ENCODE results near the gene COL17A1.

COL17A1 gene

DNA sequence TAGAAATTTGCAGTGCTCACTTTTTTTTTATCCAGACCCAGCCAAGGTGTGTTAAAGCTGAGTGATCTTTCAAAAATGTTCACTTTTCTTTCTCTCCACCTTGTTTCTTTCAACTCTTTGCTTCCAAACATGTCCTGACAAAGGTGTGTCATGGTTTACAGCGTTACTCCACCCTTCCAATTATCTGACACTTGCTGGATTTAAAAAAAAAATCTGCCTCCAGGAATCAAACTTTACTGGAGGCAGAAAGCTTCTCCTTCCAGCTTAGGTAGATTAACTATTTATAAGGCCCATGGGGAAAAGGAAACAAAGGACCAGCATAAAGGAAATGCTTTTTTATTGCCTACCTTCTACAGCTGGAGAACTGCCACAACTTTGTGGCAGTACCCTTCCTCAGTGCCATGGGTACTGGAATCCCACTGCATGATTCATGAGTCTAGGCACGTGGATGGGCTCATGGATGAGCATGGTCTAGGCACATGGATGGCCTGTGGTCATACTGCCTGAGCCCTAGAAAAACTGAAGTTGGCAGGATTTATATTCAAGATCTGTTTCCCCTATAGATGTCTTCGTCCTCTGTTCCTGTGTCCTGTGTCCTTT, at the start of gene COL17A1:
Gene COL17A1, minus strand, starts transcription at position 80 of the 600 bp plus-strand sequence. CDS start 5,207 bp downstream, outside the sequence.
- no peak for DNase-seq

- DNase-seq: no peak
Observed at GRCh38 chr10:104130041-104130440, 44.4 kb upstream of the COL17A1 start.

DNA sequence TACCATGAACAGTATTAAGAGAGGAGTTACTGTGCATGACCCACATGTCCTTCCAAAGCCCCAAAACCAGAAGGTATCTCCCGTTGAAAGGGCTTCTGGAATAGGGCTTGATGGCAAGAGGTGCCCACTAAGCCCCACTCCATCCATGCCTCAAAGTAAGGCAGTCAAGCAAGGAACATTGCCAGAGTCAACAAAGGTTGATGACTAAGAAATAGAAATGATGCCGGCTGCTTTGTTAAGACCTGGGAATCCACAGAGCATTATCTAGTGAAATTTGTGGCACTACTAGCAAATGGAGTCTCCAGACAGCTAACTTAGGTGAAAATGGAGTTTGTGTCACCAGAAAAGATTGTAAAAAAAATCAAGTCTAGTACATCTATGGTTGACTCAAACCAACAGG, 42.5 kb upstream of the COL17A1 start:
- DNase-seq: no peak

DNA sequence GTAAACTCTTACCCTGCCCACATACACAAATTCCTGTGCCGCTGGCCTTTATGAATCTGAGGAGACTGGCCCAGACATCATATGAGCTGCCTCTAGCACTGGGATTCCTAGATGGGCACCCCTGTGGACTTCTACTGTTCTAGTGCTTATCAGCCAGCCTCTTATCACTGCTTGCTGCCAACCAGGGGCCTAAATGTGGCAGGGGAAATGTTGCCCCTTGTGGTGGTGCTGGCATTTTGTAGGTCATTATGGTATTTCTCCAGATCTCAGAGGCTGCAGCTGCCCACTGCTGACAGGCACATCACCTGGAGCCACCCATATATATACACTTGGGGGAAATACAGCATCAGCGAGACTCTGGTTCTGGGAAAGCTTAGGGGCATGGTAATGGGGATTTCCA, 41.7 kb upstream of the COL17A1 start:
- DNase-seq: peak in 1 of 2 experiments; percentile 35

DNA sequence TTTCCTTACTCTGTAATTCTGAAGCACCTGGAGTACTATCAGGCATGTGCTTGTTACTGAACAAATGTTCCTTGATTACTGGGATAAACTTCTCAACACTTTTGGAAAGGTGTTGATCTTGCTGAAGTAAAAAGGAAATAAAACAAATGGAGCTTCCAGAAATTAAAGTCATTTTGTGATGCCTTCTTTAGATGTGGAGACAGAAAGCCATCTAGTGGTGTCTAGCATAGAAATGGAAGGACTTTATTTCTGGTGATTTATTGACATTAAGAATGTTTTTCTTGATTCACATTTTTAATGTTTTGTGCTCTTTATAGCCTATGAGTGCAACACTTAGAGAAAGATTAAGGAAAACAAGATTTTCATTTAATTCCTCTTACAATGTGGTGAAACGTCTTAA, 37.7 kb upstream of the COL17A1 start:
- DNase-seq: no peak

DNA sequence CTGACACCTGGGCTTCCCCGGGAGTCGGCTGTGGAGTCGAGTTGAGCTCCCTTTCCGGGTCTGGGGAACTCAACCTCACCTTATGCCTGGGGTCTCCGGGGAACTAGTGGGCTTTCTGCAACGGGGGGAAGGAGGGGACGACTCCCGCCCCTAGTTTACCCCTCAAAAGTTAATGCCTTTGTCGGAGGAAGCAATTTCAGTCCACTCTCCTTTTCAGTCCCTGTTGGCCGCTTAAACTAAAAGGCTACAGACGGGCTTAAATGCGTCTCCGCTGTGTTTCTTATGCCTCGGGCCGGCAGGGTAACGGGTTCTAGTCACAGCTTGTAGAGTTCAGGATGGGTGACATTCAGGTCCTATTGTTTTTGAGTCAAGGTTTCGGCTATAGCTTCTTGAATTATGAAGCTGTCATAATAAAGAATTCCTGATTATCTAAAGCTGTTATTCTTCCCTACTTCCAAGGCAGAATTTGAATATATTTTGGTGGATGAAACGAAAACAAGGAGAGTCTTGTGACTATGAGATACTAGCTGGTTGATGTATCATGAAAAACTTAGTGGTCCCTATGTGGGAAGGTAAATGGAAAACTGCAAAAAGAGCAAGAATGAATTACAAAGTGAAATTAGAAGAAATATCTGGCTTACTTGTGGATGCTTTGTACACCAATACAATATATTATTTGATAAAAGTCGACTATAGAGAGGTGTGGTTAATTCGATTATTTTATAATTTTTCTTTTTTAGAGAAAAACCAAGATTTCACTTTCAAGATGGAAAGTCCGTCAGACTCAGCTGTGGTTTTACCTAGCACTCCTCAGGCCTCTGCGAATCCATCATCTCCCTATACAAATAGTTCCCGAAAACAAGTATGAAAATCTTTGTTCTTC, 36.8 kb upstream of the COL17A1 start:
- peak in 1 of 2 experiments; percentile 52 for DNase-seq

DNA sequence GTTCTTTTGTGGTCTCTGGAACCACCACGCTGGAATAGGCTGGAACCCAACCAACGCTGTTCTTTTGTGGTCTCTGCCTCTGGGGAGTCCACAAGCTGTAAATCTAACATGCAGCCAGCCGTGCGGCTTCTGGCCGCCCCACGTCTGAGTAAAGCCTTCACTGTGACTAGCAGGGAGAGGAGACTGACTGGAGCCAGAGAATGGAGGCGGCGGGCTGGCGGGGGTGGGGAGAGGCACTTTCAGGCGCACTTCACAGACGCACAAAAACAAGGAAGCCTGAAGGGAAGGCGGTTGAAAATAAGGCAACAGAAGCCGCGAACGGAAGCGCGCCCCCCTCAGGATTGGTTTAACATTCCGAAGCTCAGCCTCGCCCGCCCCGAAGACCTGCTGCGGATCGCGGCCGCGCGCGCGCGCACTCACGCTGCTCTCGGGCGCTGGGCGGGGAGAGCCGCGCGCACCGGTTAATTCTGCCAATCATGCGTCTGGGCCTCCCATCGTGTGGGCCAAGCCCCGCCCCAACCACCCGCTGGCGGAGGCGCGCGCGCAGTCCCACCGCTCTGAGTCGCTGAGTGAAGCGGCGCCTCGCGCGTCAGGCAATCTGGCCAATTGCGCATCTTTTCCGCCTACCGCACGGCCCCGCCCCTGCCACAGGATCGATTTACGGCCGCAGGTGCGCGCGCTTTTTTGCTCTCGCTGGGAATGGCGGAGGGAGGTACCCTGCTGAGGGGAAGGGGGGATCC, 36.0 kb upstream of the COL17A1 start, which contains the start of gene SFR1:
Gene SFR1, plus strand, starts transcription at position 687 of the 740 bp plus-strand sequence. Its CDS starts 13 bp downstream, at position 700.
- peak; percentile 94 to 97 for DNase-seq

DNA sequence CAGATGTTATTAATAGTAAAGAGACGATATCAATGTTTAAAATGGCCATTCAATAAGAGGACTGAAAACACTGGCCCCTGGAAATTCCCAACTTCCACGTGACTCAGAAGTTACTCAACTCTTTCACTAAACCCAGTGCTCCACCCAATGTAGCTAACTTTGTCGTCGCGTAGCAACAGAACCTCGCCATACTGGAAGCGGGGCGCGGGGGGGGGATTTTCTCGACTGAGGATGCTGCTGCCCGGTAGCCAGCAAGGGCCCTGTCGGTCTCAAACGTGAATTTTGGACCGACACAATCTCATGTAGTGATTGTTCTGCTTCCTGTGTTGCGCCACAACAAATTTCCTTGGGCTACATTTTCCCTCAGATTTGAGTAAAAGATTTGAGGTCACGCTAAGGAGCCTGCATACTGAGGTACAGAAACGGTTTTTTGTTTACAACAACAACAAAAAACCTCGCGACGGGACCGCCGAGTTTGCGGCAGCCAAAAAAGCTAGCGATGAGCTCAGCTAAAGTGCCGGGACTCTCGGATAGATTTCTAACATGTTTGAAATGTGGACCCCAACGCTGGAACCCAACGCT, 35.3 kb upstream of the COL17A1 start:
- peak; percentile 7 to 22 for DNase-seq

DNA sequence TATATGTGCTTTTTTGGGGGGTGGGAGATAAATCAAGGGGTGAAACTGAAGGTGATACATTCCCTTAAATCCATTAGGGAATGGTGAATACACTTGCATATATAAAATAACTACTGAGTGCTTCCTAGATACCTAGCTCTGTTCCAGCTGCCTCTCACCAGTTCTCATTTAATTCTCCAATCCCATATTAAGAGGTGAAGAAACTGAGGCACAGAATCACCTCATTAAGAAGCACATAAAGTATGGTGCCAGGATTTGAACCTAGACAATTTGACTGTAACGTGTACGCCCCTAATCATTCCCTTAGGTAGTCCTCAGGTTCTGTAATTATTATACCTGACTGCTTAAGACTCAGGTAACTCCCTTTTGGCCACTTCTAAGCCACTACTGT, 34.8 kb upstream of the COL17A1 start:
- no peak for DNase-seq

- DNase-seq: no peak
Observed at GRCh38 chr10:104119996-104120395, 34.3 kb upstream of the COL17A1 start.

DNA sequence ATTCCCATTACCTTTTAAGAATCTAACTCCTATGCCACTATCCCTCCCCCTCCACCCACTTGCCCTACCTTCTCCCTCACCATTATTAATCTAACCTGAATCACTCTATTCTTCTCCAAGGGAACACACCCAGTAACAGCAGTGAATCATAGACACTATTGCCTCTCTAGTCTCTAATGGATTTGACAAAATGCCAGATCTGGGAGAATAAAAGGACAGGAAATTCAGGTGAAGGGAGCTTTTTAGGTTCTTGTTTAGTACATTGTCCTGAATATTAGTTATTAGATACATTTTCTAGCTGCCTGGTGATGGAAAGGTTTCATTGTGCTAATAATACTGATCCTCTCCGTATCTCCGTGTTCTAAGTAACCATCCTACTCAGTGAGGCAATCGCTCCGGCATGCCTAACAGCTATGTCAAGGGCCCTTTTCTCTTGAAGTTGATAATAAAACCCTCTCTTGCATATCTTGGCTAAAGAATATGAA, 32.2 kb upstream of the COL17A1 start:
- peak; percentile 23 to 52 for DNase-seq

- no peak for DNase-seq
Observed at GRCh38 chr10:104113376-104113956, 27.8 kb upstream of the COL17A1 start.

- DNase-seq: no peak
Observed at GRCh38 chr10:104109908-104110662, 24.4 kb upstream of the COL17A1 start.

DNA sequence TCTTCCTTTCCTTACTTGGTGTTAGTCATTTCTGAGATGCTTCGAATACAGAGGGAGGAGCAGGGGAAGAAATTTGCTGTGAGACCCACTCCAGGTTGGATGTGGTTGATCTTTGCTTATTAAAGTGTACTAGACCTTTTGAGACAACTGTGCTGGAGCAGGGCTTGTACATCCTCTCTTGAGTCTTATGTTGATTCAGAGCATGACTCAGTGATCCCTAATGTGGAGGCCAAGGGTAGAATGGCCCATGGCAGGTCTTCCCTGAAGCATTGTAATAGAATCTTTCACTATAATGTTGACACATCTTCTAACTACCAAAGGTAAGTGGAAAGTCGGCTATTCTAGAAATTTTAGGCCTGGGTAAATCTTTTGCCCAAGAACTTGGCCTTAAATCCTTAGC, 19.2 kb upstream of the COL17A1 start:
- DNase-seq: no peak

DNA sequence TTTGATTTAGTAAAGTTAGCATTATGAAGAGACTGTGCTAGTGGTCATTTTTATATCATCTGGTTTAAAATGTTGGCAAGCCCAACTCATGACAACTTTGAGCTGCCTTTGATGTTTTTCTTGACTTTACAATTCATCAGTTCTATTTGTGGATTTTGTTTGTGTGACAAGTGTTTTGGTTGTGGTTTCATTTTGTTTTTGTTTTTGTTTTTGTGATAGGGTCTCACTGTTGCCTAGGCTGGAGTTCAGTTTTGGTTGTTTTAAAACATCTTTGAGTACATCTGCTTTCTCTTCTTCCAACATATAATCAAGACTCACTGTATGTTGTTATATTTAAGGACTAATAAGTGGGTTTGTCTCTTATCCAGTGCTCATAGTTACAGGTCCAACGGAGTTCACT, 18.7 kb upstream of the COL17A1 start:
- DNase-seq: no peak

DNA sequence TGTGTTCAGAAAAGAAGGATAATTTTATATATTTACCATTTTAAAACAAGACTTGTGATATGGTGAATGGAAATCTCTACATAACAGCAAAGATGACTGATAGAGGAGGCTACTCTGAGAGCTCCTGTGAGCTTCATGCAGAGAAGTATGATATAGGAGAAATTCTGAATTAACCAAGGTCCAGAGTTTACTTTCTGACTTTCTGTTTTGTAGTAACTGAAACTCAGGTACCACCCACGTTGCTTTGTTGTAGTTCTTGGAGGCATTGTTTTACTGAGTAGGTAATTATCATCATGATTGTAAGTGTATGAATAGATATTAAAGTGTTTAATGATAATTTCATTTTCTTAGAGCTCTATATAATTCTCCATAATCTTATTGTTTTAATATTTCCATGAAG, 18.3 kb upstream of the COL17A1 start:
- DNase-seq: no peak

- no peak for DNase-seq
Observed at GRCh38 chr10:104101902-104102301, 16.2 kb upstream of the COL17A1 start.

GRCh38 chr10:104100795-104101194, 15.1 kb upstream of the COL17A1 start:
- DNase-seq: no peak

GRCh38 chr10:104099941-104100340, 14.3 kb upstream of the COL17A1 start:
- DNase-seq: no peak

- DNase-seq: no peak
Observed at GRCh38 chr10:104099269-104099668, 13.6 kb upstream of the COL17A1 start.

DNA sequence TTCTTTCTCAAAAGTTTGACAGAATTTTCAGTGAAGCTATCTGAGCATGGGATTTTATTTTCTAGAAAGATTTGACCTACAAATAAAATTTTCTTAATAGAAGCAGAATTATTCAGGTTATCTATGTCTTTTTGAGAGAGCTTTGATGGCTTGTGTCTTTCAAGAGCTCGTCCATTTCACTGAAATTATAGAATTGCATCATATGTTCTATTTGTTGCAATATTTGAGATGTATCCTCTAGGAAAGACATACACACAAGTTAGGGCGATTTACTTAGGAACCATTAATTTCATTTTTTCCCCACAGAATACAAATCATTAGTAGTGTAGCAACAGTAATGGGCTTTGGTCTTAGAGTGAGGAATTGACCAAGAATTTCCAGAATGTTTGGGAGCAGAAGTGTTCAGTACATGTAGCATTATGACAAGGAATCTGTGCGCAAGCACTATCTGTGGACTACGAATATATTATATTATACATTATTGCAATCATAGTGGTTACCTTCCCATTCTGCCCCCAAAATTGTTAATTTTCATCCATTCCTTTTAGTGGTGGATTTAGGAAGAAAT, 12.8 kb upstream of the COL17A1 start:
- DNase-seq: no peak
